ENCODE data around the gene MAP3K6. TPM values are rescaled to one million over a fixed set of nuclear protein-coding genes. Genes with fewer than 3 reads are reported as not detected.

The MAP3K6 gene
- total and polyA plus RNA-seq, 8 donors: 11.8 to 83.3 (median 16.2) TPM

GRCh38 chr1:27361553-27361952, 5.2 kb downstream of the MAP3K6 start:
- peaks cover 0 to 84% of the 10 kb centered on the region in 2 donors for H3K36me3 ChIP-seq
- H3K9me3 ChIP-seq: no peaks in the 10 kb centered on the region
- intact Hi-C loops (cut with DNase I): no loop called here
- DNase-seq: no peak
- H3K27me3 ChIP-seq: peaks cover 0 to 1% of the 10 kb centered on the region in 2 donors
- no peak overlapping the region for H3K27ac ChIP-seq
- TF ChIP-seq, protein P1, sequence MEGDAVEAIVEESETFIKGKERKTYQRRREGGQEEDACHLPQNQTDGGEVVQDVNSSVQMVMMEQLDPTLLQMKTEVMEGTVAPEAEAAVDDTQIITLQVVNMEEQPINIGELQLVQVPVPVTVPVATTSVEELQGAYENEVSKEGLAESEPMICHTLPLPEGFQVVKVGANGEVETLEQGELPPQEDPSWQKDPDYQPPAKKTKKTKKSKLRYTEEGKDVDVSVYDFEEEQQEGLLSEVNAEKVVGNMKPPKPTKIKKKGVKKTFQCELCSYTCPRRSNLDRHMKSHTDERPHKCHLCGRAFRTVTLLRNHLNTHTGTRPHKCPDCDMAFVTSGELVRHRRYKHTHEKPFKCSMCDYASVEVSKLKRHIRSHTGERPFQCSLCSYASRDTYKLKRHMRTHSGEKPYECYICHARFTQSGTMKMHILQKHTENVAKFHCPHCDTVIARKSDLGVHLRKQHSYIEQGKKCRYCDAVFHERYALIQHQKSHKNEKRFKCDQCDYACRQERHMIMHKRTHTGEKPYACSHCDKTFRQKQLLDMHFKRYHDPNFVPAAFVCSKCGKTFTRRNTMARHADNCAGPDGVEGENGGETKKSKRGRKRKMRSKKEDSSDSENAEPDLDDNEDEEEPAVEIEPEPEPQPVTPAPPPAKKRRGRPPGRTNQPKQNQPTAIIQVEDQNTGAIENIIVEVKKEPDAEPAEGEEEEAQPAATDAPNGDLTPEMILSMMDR (IDR thresholded peaks at IDR 0.05): no peak
- no peak for ATAC-seq
- no peak overlapping the region for H3K4me3 ChIP-seq
- peaks cover 10 to 47% of the 10 kb centered on the region in 2 donors for H3K4me1 ChIP-seq

DNA sequence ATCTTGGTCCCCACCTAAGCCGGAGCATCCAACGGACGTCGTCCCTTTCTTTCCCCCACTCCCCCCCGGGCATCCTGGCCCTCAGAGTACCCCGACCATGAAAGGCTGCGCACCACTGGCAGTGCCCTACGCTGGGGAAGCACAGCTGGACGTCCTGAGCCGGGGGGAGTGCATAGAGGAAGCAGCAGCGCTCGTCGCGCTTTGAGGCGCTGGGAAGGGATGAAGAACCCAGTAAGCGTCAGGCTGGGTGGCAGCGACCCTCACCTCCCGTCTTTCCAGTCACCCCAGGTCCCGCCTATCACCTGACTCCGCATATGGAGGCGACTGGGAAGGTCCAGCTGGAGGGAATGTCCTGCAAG, 5.7 kb downstream of the MAP3K6 start:
- TF ChIP-seq, protein P1 (IDR thresholded peaks at IDR 0.05): no peak
- Histone ChIP-seq H3K36me3 (peaks cover 0 to 90% of the 10 kb centered on the region in 2 donors), H3K4me1 (peaks cover 10 to 47% of the 10 kb centered on the region in 2 donors), H3K9me3 (no peaks in the 10 kb centered on the region), H3K4me3 (peak overlapping the region in 1 of 2 donors; percentile 44), H3K27me3 (no peaks in the 10 kb centered on the region), H3K27ac (no peak overlapping the region)
- no peak for ATAC-seq
- intact Hi-C loops (cut with DNase I): no loop called here
- DNase-seq: no peak

DNA sequence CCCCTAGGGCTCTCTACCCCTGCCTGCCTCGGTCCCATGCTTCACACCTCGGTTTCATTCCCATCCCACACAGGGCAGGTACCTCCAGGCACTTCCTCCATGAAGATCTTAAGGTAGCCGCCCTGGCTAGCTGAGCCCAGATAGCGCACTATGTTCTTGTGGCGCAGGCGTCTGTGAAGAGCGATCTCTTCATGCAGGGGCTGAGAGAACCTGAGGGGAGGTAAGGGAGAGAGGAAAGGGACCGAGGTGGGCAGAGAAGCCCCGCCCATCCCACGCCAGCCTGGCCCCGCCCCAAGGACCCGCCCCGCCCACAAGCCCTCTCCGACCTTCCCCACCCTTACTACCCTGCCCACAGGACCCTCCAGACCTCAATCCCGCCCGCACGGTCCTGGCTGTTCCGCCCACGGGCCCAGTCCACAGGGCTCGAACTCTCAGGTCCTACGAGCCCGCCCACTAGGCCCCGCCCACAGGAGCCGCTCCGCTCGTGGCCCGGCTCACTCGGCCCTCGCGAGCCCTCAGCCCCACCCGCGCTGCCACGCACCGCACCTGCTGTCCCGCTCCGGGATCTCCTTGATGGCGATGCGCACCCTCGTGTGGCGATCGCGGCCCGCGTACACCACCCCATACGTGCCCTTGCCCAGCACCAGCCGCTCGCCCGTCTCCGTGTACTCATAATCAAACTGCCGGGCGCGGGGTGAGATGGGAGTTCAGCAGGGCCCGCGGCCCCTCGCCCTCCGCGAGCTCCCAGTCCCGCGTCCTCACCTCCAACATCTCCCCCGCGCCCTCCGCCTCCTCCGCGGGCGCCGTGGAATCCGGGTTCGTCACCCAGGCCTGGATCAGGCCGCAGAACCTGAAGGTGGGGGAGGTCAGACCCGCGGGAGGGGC, 6.4 kb downstream of the MAP3K6 start:
- H3K4me3 ChIP-seq: peak overlapping the region in 1 of 2 donors; percentile 44
- no peaks in the 10 kb centered on the region for H3K27me3 ChIP-seq
- no peak overlapping the region for H3K27ac ChIP-seq
- intact Hi-C loops (cut with DNase I): no loop called here
- H3K9me3 ChIP-seq: no peaks in the 10 kb centered on the region
- DNase-seq (peak in 1 of 4 donors; percentile 92), ATAC-seq (no peak)
- TF ChIP-seq, protein P1 (IDR thresholded peaks at IDR 0.05): no peak
- peaks cover 0 to 96% of the 10 kb centered on the region in 2 donors for H3K36me3 ChIP-seq
- peaks cover 10 to 47% of the 10 kb centered on the region in 2 donors for H3K4me1 ChIP-seq

GRCh38 chr1:27359822-27360158, 7.0 kb downstream of the MAP3K6 start:
- DNase-seq: no peak
- no peak for ATAC-seq
- intact Hi-C loops (cut with DNase I): loop anchor here in 1 of 2 donors (5.0 kb wide), 1 partner anchor 33 kb away; the partner anchor contains the start of gene GPR3
- peaks cover 0 to 100% of the 10 kb centered on the region in 2 donors for H3K36me3 ChIP-seq
- no peak overlapping the region for H3K27ac ChIP-seq
- peaks cover 5 to 42% of the 10 kb centered on the region in 2 donors for H3K4me1 ChIP-seq
- TF ChIP-seq, protein P1 (IDR thresholded peaks at IDR 0.05): no peak
- H3K27me3 ChIP-seq: no peaks in the 10 kb centered on the region
- H3K9me3 ChIP-seq: no peaks in the 10 kb centered on the region
- no peak overlapping the region for H3K4me3 ChIP-seq

DNA sequence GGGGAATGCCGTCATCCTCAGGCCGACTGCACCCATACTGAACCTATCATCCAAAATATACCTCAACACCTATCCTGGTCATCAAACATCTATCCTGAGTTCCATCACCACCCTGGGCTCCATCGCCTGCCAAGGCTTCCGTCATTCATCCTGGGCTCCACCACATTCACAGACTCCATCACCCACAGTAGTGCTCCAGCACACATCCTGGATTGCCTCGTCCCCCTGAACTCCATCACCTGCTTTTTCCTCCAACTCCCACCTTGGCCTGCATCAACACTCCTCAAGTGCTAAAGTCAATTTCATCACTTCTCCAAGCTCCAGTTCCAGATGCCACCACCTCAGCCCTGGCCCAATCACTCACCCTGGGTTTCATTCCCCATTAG, 7.8 kb downstream of the MAP3K6 start:
- peaks cover 0 to 33% of the 10 kb centered on the region in 2 donors for H3K4me1 ChIP-seq
- peaks cover 0 to 100% of the 10 kb centered on the region in 2 donors for H3K36me3 ChIP-seq
- H3K9me3 ChIP-seq: no peaks in the 10 kb centered on the region
- no peak overlapping the region for H3K4me3 ChIP-seq
- intact Hi-C loops (cut with DNase I): loop anchor here in 1 of 2 donors (5.0 kb wide), 1 partner anchor 33 kb away; the partner anchor contains the start of gene GPR3
- ATAC-seq (no peak), DNase-seq (no peak)
- TF ChIP-seq, protein P1 (IDR thresholded peaks at IDR 0.05): no peak
- no peak overlapping the region for H3K27ac ChIP-seq
- H3K27me3 ChIP-seq: no peaks in the 10 kb centered on the region

Data from left lung (tissue), 10 donors.